Mononuclear cell (primary cell): ENCODE results near the gene LAMC3. TPM values are rescaled to one million over a fixed set of nuclear protein-coding genes. Genes with fewer than 3 reads are reported as not detected.

Source experiments
- H3K27me3 ChIP-seq: 2 replicates; pipeline ENCODE4 v1.6.0; 2011; ENCODE audit warnings: low read length, control low read depth; ENCODE audit not compliant: insufficient read depth
- H3K4me1 ChIP-seq: 2 replicates; pipeline ENCODE4 v1.5.1; 2011; ENCODE audit warnings: mild to moderate bottlenecking, low read length, control low read depth; ENCODE audit not compliant: insufficient read depth
- H3K4me3 ChIP-seq: 2 replicates; pipeline ENCODE4 v1.5.1; 2011; ENCODE audit warnings: mild to moderate bottlenecking, low read length, moderate library complexity
- H3K9me3 ChIP-seq: 2 replicates; pipeline ENCODE4 v1.5.1; 2011; ENCODE audit warnings: low read depth, mild to moderate bottlenecking, control low read depth, low read length
- total RNA-seq: library from RNA; depleted of rRNA; stranded (reverse); fragments of >200 nt; gene quantifications from one replicate; pipeline ENCODE4 v1.2.3, GENCODE V29; 2012

The LAMC3 gene
- total RNA-seq, 1 donor: 0.73 TPM

DNA sequence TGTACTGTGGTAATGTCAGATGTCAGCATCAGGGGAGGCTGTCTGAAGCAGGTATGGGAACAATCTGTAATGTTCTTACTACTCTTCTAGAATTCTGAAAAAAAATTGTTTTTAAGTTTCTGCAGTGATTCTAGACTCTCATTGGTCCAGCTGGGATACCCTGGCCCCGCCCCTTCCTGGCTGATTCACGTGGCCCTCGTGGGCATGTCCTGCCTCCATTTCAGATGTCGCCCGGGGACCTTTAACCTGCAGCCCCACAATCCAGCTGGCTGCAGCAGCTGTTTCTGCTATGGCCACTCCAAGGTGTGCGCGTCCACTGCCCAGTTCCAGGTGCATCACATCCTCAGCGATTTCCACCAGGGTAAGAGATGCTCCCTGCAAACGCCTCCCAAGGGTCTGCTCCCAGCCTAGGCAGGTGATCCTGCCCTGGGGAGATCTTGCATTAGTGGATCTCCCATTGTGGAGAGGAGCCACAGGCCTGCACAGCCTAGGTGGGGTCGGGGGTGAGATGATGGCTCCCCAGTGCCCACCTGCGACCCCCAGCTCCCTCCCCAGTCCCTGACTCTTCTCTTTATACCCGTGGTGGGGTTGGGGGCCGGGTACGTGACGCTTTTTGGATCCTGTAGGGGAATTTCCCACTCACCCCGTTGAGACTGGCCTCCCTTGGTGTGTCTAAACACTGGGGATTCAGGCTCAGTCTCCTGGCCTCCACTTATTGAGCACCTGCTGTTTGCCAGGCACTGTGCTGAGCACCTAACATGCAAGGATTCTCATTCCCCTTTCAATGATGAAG is 36.5 kb downstream of the LAMC3 start:
- Histone ChIP-seq H3K9me3 (no peaks in the 10 kb centered on the region), H3K4me3 (no peak overlapping the region), H3K27me3 (no peaks in the 10 kb centered on the region), H3K4me1 (peaks cover 14% of the 10 kb centered on the region)

- no peak overlapping the region for H3K4me3 ChIP-seq
- no peaks in the 10 kb centered on the region for H3K9me3 ChIP-seq
- H3K4me1 ChIP-seq: peaks cover 14% of the 10 kb centered on the region
- H3K27me3 ChIP-seq: no peaks in the 10 kb centered on the region
Measured at GRCh38 chr9:131046093-131046380, 37.1 kb downstream of the LAMC3 start.

- no peaks in the 10 kb centered on the region for H3K27me3 ChIP-seq
- H3K9me3 ChIP-seq: no peaks in the 10 kb centered on the region
- no peak overlapping the region for H3K4me3 ChIP-seq
- H3K4me1 ChIP-seq: peaks cover 14% of the 10 kb centered on the region
Measured at GRCh38 chr9:131046581-131047202, 37.7 kb downstream of the LAMC3 start.

- Histone ChIP-seq H3K27me3 (no peaks in the 10 kb centered on the region), H3K9me3 (no peaks in the 10 kb centered on the region), H3K4me1 (peaks cover 6% of the 10 kb centered on the region), H3K4me3 (no peak overlapping the region)
Measured at GRCh38 chr9:131048332-131048731, 39.4 kb downstream of the LAMC3 start.

GRCh38 chr9:131048820-131049219 is 39.8 kb downstream of the LAMC3 start:
- H3K9me3 ChIP-seq: no peaks in the 10 kb centered on the region
- H3K27me3 ChIP-seq: no peaks in the 10 kb centered on the region
- H3K4me3 ChIP-seq: no peak overlapping the region
- peaks cover 6% of the 10 kb centered on the region for H3K4me1 ChIP-seq

- no peaks in the 10 kb centered on the region for H3K27me3 ChIP-seq
- H3K4me1 ChIP-seq: peaks cover 6% of the 10 kb centered on the region
- H3K9me3 ChIP-seq: no peaks in the 10 kb centered on the region
- H3K4me3 ChIP-seq: no peak overlapping the region
Measured at GRCh38 chr9:131049829-131050715, 41.1 kb downstream of the LAMC3 start.

- no peak overlapping the region for H3K4me3 ChIP-seq
- H3K27me3 ChIP-seq: no peaks in the 10 kb centered on the region
Measured at GRCh38 chr9:131050831-131051230, 41.9 kb downstream of the LAMC3 start.

GRCh38 chr9:131051592-131052517 is 42.9 kb downstream of the LAMC3 start:
- Histone ChIP-seq H3K27me3 (no peaks in the 10 kb centered on the region), H3K4me3 (no peak overlapping the region), H3K9me3 (no peaks in the 10 kb centered on the region), H3K4me1 (peaks cover 1% of the 10 kb centered on the region)

More at GRCh38 chr9:131050831-131051230, 41.9 kb downstream of the LAMC3 start:
- H3K9me3 ChIP-seq: no peaks in the 10 kb centered on the region
- peaks cover 6% of the 10 kb centered on the region for H3K4me1 ChIP-seq

- no peaks in the 10 kb centered on the region for H3K27me3 ChIP-seq
- H3K4me3 ChIP-seq: no peak overlapping the region
- H3K9me3 ChIP-seq: no peaks in the 10 kb centered on the region
- no peaks in the 10 kb centered on the region for H3K4me1 ChIP-seq
Measured at GRCh38 chr9:131053896-131054295, 44.9 kb downstream of the LAMC3 start.

GRCh38 chr9:131056781-131057506 is 48.0 kb downstream of the LAMC3 start:
- Histone ChIP-seq H3K4me3 (no peak overlapping the region), H3K27me3 (no peaks in the 10 kb centered on the region), H3K9me3 (no peaks in the 10 kb centered on the region), H3K4me1 (no peaks in the 10 kb centered on the region)

- no peaks in the 10 kb centered on the region for H3K4me1 ChIP-seq
- H3K27me3 ChIP-seq: no peaks in the 10 kb centered on the region
- H3K9me3 ChIP-seq: no peaks in the 10 kb centered on the region
- no peak overlapping the region for H3K4me3 ChIP-seq
Measured at GRCh38 chr9:131060900-131061630, 52.1 kb downstream of the LAMC3 start.

DNA sequence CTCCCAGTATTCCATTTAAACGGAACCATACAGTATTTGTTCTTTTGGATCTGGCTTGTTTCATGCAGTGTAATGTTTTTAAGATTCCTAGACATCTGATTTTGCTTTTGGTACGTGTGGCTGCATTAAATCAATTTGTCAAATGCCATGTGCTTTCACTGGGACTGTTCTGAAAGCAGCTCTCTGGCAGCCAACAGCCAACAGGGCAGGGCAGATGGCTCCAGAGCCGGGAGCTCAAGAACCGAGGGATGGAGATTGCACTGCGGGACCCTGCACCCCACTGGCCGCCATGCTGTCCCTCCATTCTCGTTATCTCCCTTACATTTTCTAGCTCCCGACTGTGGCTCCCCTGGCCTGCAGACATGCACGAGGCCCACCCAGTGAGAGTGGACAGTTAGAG is 54.0 kb downstream of the LAMC3 start:
- H3K4me3 ChIP-seq: no peak overlapping the region
- no peaks in the 10 kb centered on the region for H3K4me1 ChIP-seq
- H3K9me3 ChIP-seq: no peaks in the 10 kb centered on the region
- H3K27me3 ChIP-seq: no peaks in the 10 kb centered on the region

DNA sequence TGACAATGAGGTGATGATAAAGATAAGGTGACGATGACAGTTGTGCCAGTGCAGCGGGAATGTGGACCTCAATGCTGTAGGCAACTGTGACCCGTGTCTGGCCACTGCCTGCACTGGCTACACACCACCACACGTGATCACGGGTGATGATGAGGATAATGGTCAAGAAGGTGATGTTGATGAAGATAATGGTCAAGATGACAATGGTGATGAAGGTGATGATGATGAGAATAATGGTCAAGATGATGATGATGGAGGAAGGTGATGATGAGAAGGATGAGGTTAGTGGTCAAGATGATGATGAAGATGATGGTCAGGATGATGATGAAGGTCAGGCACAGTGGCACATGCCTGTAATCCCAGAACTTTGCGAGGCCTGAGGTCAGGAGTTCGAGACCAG is 56.6 kb downstream of the LAMC3 start:
- no peaks in the 10 kb centered on the region for H3K27me3 ChIP-seq
- no peaks in the 10 kb centered on the region for H3K4me1 ChIP-seq
- no peak overlapping the region for H3K4me3 ChIP-seq
- H3K9me3 ChIP-seq: no peaks in the 10 kb centered on the region
